H7 (cell line): Measurements from ENCODE around the gene GDPD3. TPM values are rescaled to one million over a fixed set of nuclear protein-coding genes. Genes with fewer than 3 reads are reported as not detected.

Experiments
- total RNA-seq: library from RNA; depleted of rRNA; stranded (reverse); fragments of >200 nt; shearing (Covaris generic); gene quantifications from 2 replicates; pipeline ENCODE4 v1.2.3, GENCODE V29; 2014; rRNA removed

GDPD3 gene
- total RNA-seq, 1 experiment from 2014 or later, result 0.31 TPM

Other genes with a start within 250 kb of the GDPD3 start
- gene SEZ6L2, start 214.0 kb downstream of the GDPD3 start, total RNA-seq, result 47.3 and 59.0 TPM in 2 replicates
- gene ASPHD1, start 213.0 kb downstream of the GDPD3 start, total RNA-seq, result 24.4 and 24.6 TPM in 2 replicates
- 8.3 and 9.1 TPM in 2 replicates for gene KCTD13, start 187.3 kb downstream of the GDPD3 start, total RNA-seq
- gene TMEM219, start 151.5 kb downstream of the GDPD3 start, total RNA-seq, result 88.0 and 97.6 TPM in 2 replicates
- gene TAOK2, start 139.7 kb downstream of the GDPD3 start, total RNA-seq, result 39.9 and 41.3 TPM in 2 replicates
- gene HIRIP3, start 117.9 kb downstream of the GDPD3 start, total RNA-seq, result 19.0 and 20.5 TPM in 2 replicates
- 58.7 and 91.9 TPM in 2 replicates for gene INO80E, start 117.3 kb downstream of the GDPD3 start, total RNA-seq
- gene DOC2A, start 102.5 kb downstream of the GDPD3 start, total RNA-seq, result 4.1 and 5.3 TPM in 2 replicates
- gene C16orf92, start 90.3 kb downstream of the GDPD3 start, total RNA-seq, result not detected in 2 replicates
- 3.0 and 5.5 TPM in 2 replicates for gene TLCD3B, start 82.3 kb downstream of the GDPD3 start, total RNA-seq
- 1,524 and 1,553 TPM in 2 replicates for gene ALDOA, start 47.8 kb downstream of the GDPD3 start, total RNA-seq
- gene PPP4C, start 37.5 kb downstream of the GDPD3 start, total RNA-seq, result 201 and 256 TPM in 2 replicates
- 2.9 and 4.6 TPM in 2 replicates for gene TBX6, start 21.6 kb downstream of the GDPD3 start, total RNA-seq
- 22.8 and 26.9 TPM in 2 replicates for gene YPEL3, start 17.3 kb downstream of the GDPD3 start, total RNA-seq
- gene MAPK3, start 9.7 kb upstream of the GDPD3 start, total RNA-seq, result 35.0 and 37.2 TPM in 2 replicates
- gene CORO1A, start 70.1 kb upstream of the GDPD3 start, total RNA-seq, result 5.8 and 5.9 TPM in 2 replicates
- gene BOLA2B, start 80.1 kb upstream of the GDPD3 start, total RNA-seq, result 31.2 and 63.1 TPM in 2 replicates
- 81.0 and 83.6 TPM in 2 replicates for gene SLX1A, start 80.3 kb upstream of the GDPD3 start, total RNA-seq
- 4.2 and 6.5 TPM in 2 replicates for gene SULT1A3, start 85.7 kb upstream of the GDPD3 start, total RNA-seq
- gene NPIPB13, start 134.9 kb upstream of the GDPD3 start, total RNA-seq, result 1.0 TPM in 1 of 2 replicates, not detected in the other
- gene CD2BP2, start 241.8 kb upstream of the GDPD3 start, total RNA-seq, result 44.2 and 45.2 TPM in 2 replicates